Small intestine (tissue), 7 donors: ENCODE data around the gene SDK2. TPM values are rescaled to one million over a fixed set of nuclear protein-coding genes. Genes with fewer than 3 reads are reported as not detected.

Source experiments
- DNase-seq, 2 donors: peaks; one replicate each; pipeline versions ENCODE4 v3.0.0 to v3.0.0-alpha.2; 2013
- FAIRE-seq: peaks from 2 replicates; lab custom pipeline; 2012; peaks lifted over from hg19 to GRCh38; lab: Jason Lieb, UNC
- H3K27ac ChIP-seq, 3 donors: one replicate each; pipeline ENCODE4 v1.5.1; 2013; ENCODE audit warnings: low read length in 2 of 3, mild to moderate bottlenecking in 2 of 3, control low read depth in 1 of 3, inconsistent platforms in 1 of 3, low read depth in 1 of 3, moderate library complexity in 1 of 3
- H3K27me3 ChIP-seq, 3 donors: one replicate each; pipeline ENCODE4 v1.6.1; 2013; ENCODE audit warnings: low read length in 3 of 3, inconsistent platforms in 1 of 3; ENCODE audit not compliant: control insufficient read depth in 3 of 3, insufficient read depth in 3 of 3
- H3K36me3 ChIP-seq, 3 donors: one replicate each; pipeline ENCODE4 v1.6.1; 2013; ENCODE audit warnings: low read length in 3 of 3, inconsistent platforms in 1 of 3, low read depth in 1 of 3, mild to moderate bottlenecking in 1 of 3, moderate library complexity in 1 of 3; ENCODE audit not compliant: control insufficient read depth in 3 of 3, insufficient read depth in 2 of 3
- H3K4me1 ChIP-seq, 3 donors: one replicate each; pipeline ENCODE4 v1.6.1; 2013; ENCODE audit warnings: low read length in 2 of 3, inconsistent platforms in 1 of 3, low read depth in 1 of 3, mild to moderate bottlenecking in 1 of 3, moderate library complexity in 1 of 3; ENCODE audit not compliant: control insufficient read depth in 3 of 3, insufficient read depth in 2 of 3
- H3K4me3 ChIP-seq, 3 donors: one replicate each; pipeline ENCODE4 v1.5.1; 2013; ENCODE audit warnings: low read length in 3 of 3, control low read depth in 1 of 3, inconsistent platforms in 1 of 3, low read depth in 1 of 3, mild to moderate bottlenecking in 1 of 3, moderate library complexity in 1 of 3
- H3K9me3 ChIP-seq, 2 donors: one replicate each; pipeline ENCODE4 v1.6.1; 2013; ENCODE audit warnings: low read depth in 1 of 2, low read length in 1 of 2; ENCODE audit not compliant: control insufficient read depth in 2 of 2, insufficient read depth in 1 of 2
- WGBS, 3 donors: extraction: QIAGEN DNeasy Blood & Tissue Kit; methylation state at CpG; one replicate each; pipeline ENCODE4 v1.1.7; 2013; 5-methylcytosine and 5-hydroxymethylcytosine counted together
- polyA plus RNA-seq, 4 donors: library from polyadenylated mRNA; stranded (reverse) in 3 of 4; unstranded in 1 of 4; fragments of 200-250 nt in 3 of 4; fragments of 120-200 nt in 1 of 4; gene quantifications; one replicate each; pipeline versions ENCODE4 v1.2.1 to v1.2.3, GENCODE V29; 2013
- donor health status: healthy with polysubstance abuse.
- donor health status: control.
- donor health status: control.
- donor health status: Bipolar disorder and iron deficiency.
- donor health status: healthy.

The SDK2 gene
- polyA plus RNA-seq, 4 donors, result under 0.01 to 1.1 (median 0.10) TPM

GRCh38 chr17:73439597-73439996 is 204.6 kb downstream of the SDK2 start:
- FAIRE-seq, result no peak
- Histone ChIP-seq H3K4me3 (no peak overlapping the region), H3K27me3 (no peaks in the 10 kb centered on the region), H3K4me1 (no peaks in the 10 kb centered on the region), H3K27ac (no peak overlapping the region), H3K36me3 (no peaks in the 10 kb centered on the region), H3K9me3 (peaks cover 0 to 5% of the 10 kb centered on the region in 2 donors)
- no peak for DNase-seq
- WGBS, 3 donors, result 89 to 92% (median 91%) methylated on average over 7 of the region's 7 CpGs

GRCh38 chr17:73437826-73438225 is 206.4 kb downstream of the SDK2 start:
- Histone ChIP-seq H3K9me3 (peaks cover 0 to 5% of the 10 kb centered on the region in 2 donors), H3K4me1 (no peaks in the 10 kb centered on the region), H3K36me3 (no peaks in the 10 kb centered on the region), H3K4me3 (no peak overlapping the region), H3K27me3 (no peaks in the 10 kb centered on the region), H3K27ac (no peak overlapping the region)
- 81 to 87% (median 84%) methylated on average over 16 of the region's 16 CpGs for WGBS, 3 donors
- DNase-seq, result no peak
- FAIRE-seq, result no peak

- no peak overlapping the region for H3K4me3 ChIP-seq
- H3K4me1 ChIP-seq, result no peaks in the 10 kb centered on the region
- no peak for FAIRE-seq
- WGBS, 3 donors, result 63 to 79% (median 77%) methylated on average over 10 of the region's 10 CpGs
- H3K9me3 ChIP-seq, result peaks cover 0 to 5% of the 10 kb centered on the region in 2 donors
- H3K27me3 ChIP-seq, result no peaks in the 10 kb centered on the region
- no peak overlapping the region for H3K27ac ChIP-seq
- H3K36me3 ChIP-seq, result no peaks in the 10 kb centered on the region
- DNase-seq, result no peak
These were observed 207.3 kb downstream of the SDK2 start for GRCh38 chr17:73436954-73437353.

GRCh38 chr17:73435412-73435811 is 208.8 kb downstream of the SDK2 start:
- H3K4me1 ChIP-seq, result no peaks in the 10 kb centered on the region
- 92 to 94% (median 92%) methylated on average over 23 of the region's 23 CpGs for WGBS, 3 donors
- H3K9me3 ChIP-seq, result no peaks in the 10 kb centered on the region
- H3K27me3 ChIP-seq, result no peaks in the 10 kb centered on the region
- no peak overlapping the region for H3K27ac ChIP-seq
- DNase-seq (no peak), FAIRE-seq (no peak)
- H3K4me3 ChIP-seq, result no peak overlapping the region
- H3K36me3 ChIP-seq, result no peaks in the 10 kb centered on the region

- FAIRE-seq (no peak), DNase-seq (no peak)
- Histone ChIP-seq H3K9me3 (no peaks in the 10 kb centered on the region), H3K4me1 (no peaks in the 10 kb centered on the region), H3K36me3 (no peaks in the 10 kb centered on the region), H3K27ac (no peak overlapping the region), H3K4me3 (no peak overlapping the region), H3K27me3 (no peaks in the 10 kb centered on the region)
- WGBS, 3 donors, result 47 to 79% (median 51%) methylated on average over 6 to 8 of the region's 8 CpGs
These were observed 210.1 kb downstream of the SDK2 start for GRCh38 chr17:73434154-73434553.

GRCh38 chr17:73433501-73433900 is 210.7 kb downstream of the SDK2 start:
- DNase-seq, result no peak
- no peaks in the 10 kb centered on the region for H3K27me3 ChIP-seq
- WGBS, 3 donors, result 85 to 93% (median 91%) methylated on average over 11 of the region's 11 CpGs
- no peaks in the 10 kb centered on the region for H3K36me3 ChIP-seq
- no peaks in the 10 kb centered on the region for H3K9me3 ChIP-seq
- no peak overlapping the region for H3K4me3 ChIP-seq
- no peak for FAIRE-seq
- no peak overlapping the region for H3K27ac ChIP-seq
- no peaks in the 10 kb centered on the region for H3K4me1 ChIP-seq

- Histone ChIP-seq H3K27ac (no peak overlapping the region), H3K4me1 (no peaks in the 10 kb centered on the region), H3K4me3 (no peak overlapping the region), H3K27me3 (no peaks in the 10 kb centered on the region), H3K9me3 (no peaks in the 10 kb centered on the region), H3K36me3 (no peaks in the 10 kb centered on the region)
- FAIRE-seq, result no peak
- no peak for DNase-seq
- 71 to 88% (median 75%) methylated on average over 8 to 9 of the region's 9 CpGs for WGBS, 3 donors
These were observed 211.5 kb downstream of the SDK2 start for GRCh38 chr17:73432624-73433190.

GRCh38 chr17:73431401-73432205 is 212.6 kb downstream of the SDK2 start:
- WGBS, 3 donors, result 75 to 85% (median 81%) methylated on average over 23 to 26 of the region's 26 CpGs
- FAIRE-seq, result no peak

More at GRCh38 chr17:73431401-73432205, 212.6 kb downstream of the SDK2 start:
- Histone ChIP-seq H3K27ac (no peak overlapping the region), H3K4me1 (no peaks in the 10 kb centered on the region), H3K27me3 (no peaks in the 10 kb centered on the region), H3K9me3 (no peaks in the 10 kb centered on the region), H3K4me3 (no peak overlapping the region), H3K36me3 (no peaks in the 10 kb centered on the region)
- DNase-seq, result no peak
